IMR-90 (cell line): Measurements from ENCODE around the gene ARHGAP32. TPM values are rescaled to one million over a fixed set of nuclear protein-coding genes. Genes with fewer than 3 reads are reported as not detected.

Experiments used
- ATAC-seq: fragments of 200-7000 bp; cut with Tn5 transposase; 2 replicates; pipeline ENCODE4 v1.9.1; 2020; ENCODE audit warnings: low read depth, mild to moderate bottlenecking, moderate library complexity
- BruUV-seq: library from RNA; stranded (reverse); fragments of 400-500 nt; replicated peaks from 2 replicates; lab custom pipeline; 2021; lab: Mats Ljungman, UMichigan
- CTCF ChIA-PET: fragments of 300-600 bp; formaldehyde crosslinking; extraction: SDS; loops from one replicate; lab custom pipeline; 2021; ENCODE audit warnings: antibody characterized with exemption; lab: Yijun Ruan, JAX
- POLR2A ChIA-PET: fragments of 300-600 bp; sonication (Branson Sonifier 250); formaldehyde crosslinking; loops from one replicate; lab custom pipeline; 2022; ENCODE audit warnings: antibody characterized with exemption; ENCODE audit not compliant: unreplicated experiment; lab: Charles Lee
- DNase-seq: peaks from one replicate; pipeline ENCODE4 v3.0.0; 2013
- H2AFZ ChIP-seq: replicated peaks from 2 replicates; pipeline ENCODE3; 2013; ENCODE audit warnings: low read length, mild to moderate bottlenecking; ENCODE audit not compliant: poor library complexity
- H2AK5ac ChIP-seq: 2 replicates; pipeline ENCODE4 v1.6.1; 2013; ENCODE audit warnings: low read depth, low read length, inconsistent platforms
- H2AK9ac ChIP-seq: replicated peaks from 2 replicates; pipeline ENCODE3; 2013; ENCODE audit warnings: mild to moderate bottlenecking, low read depth, low read length, moderate library complexity; ENCODE audit not compliant: poor library complexity
- H2BK120ac ChIP-seq: 2 replicates; pipeline ENCODE4 v1.6.1; 2013; ENCODE audit warnings: low read depth, low read length, inconsistent platforms
- H2BK15ac ChIP-seq: 3 replicates; pipeline ENCODE4 v1.6.1; 2013; ENCODE audit warnings: low read depth, low read length, inconsistent platforms
- H2BK20ac ChIP-seq: 2 replicates; pipeline ENCODE4 v1.6.1; 2013; ENCODE audit warnings: low read depth, mild to moderate bottlenecking, inconsistent platforms, low read length, moderate library complexity
- H2BK5ac ChIP-seq: 2 replicates; pipeline ENCODE4 v1.6.1; 2013; ENCODE audit warnings: mild to moderate bottlenecking, low read depth, low read length, inconsistent platforms; ENCODE audit not compliant: poor library complexity, severe bottlenecking
- H3K14ac ChIP-seq: replicated peaks from 2 replicates; pipeline ENCODE4 v1.6.1; 2013; ENCODE audit warnings: low read depth, low read length, inconsistent platforms
- H3K18ac ChIP-seq: 2 replicates; pipeline ENCODE4 v1.6.1; 2013; ENCODE audit warnings: low read depth, low read length, control low read depth
- H3K23ac ChIP-seq: 2 replicates; pipeline ENCODE4 v1.6.1; 2013; ENCODE audit warnings: low read depth, low read length, inconsistent platforms
- H3K27ac ChIP-seq: 2 replicates; pipeline ENCODE4 v1.5.1; 2013; ENCODE audit warnings: mild to moderate bottlenecking, control low read depth, low read length; ENCODE audit not compliant: insufficient read depth
- H3K27me3 ChIP-seq: 2 replicates; pipeline ENCODE4 v1.6.1; 2013; ENCODE audit warnings: low read length; ENCODE audit not compliant: control insufficient read depth, insufficient read depth
- H3K36me3 ChIP-seq: 2 replicates; pipeline ENCODE4 v1.6.1; 2013; ENCODE audit warnings: low read length, mixed read lengths; ENCODE audit not compliant: control insufficient read depth, insufficient read depth
- H3K4ac ChIP-seq: 2 replicates; pipeline ENCODE4 v1.6.1; 2013; ENCODE audit warnings: low read depth, low read length, inconsistent platforms
- H3K4me1 ChIP-seq: 2 replicates; pipeline ENCODE4 v1.6.1; 2013; ENCODE audit warnings: low read length, mixed read lengths; ENCODE audit not compliant: control insufficient read depth, insufficient read depth
- H3K4me2 ChIP-seq: 2 replicates; pipeline ENCODE4 v1.6.1; 2013; ENCODE audit warnings: low read depth, mild to moderate bottlenecking, control low read depth, low read length, moderate library complexity
- H3K4me3 ChIP-seq: 2 replicates; pipeline ENCODE4 v1.5.1; 2013; ENCODE audit warnings: low read depth, mild to moderate bottlenecking, control low read depth, low read length, moderate library complexity; ENCODE audit not compliant: insufficient read depth
- H3K56ac ChIP-seq: 2 replicates; pipeline ENCODE4 v1.6.1; 2013; ENCODE audit warnings: low read length, inconsistent platforms; ENCODE audit not compliant: insufficient read depth; ENCODE audit errors: extremely low read depth
- H3K79me1 ChIP-seq, 2 experiments: 2 replicates each; pipeline ENCODE4 v1.6.1; 2013; ENCODE audit warnings: low read length in 2 of 2, inconsistent platforms in 1 of 2, low read depth in 1 of 2
- H3K9ac ChIP-seq: 2 replicates; pipeline ENCODE4 v1.6.1; 2013; ENCODE audit warnings: low read depth, low read length, control low read depth
- H3K9me1 ChIP-seq: 2 replicates; pipeline ENCODE4 v1.6.1; 2013; ENCODE audit warnings: low read length, inconsistent platforms; ENCODE audit not compliant: insufficient read depth
- H3K9me3 ChIP-seq: 2 replicates; pipeline ENCODE4 v1.6.1; 2013; ENCODE audit warnings: low read length; ENCODE audit not compliant: control insufficient read depth, insufficient read depth
- H4K20me1 ChIP-seq: 2 replicates; pipeline ENCODE4 v1.6.1; 2013; ENCODE audit warnings: low read length, inconsistent platforms; ENCODE audit not compliant: insufficient read depth
- H4K5ac ChIP-seq: 2 replicates; pipeline ENCODE4 v1.6.1; 2013; ENCODE audit warnings: mild to moderate bottlenecking, low read depth, low read length, control low read depth
- H4K8ac ChIP-seq, 2 experiments: 2 replicates each; pipeline ENCODE4 v1.6.1; 2013; ENCODE audit warnings: low read depth in 2 of 2, low read length in 2 of 2, control low read depth in 1 of 2, inconsistent platforms in 1 of 2
- H4K91ac ChIP-seq: 2 replicates; pipeline ENCODE4 v1.6.1; 2013; ENCODE audit warnings: low read depth, low read length, inconsistent platforms; ENCODE audit not compliant: insufficient read depth
- MAZ ChIP-seq: IDR thresholded peaks from 2 replicates; pipeline ENCODE4 v1.6.1; 2012; ENCODE audit warnings: low read depth, mild to moderate bottlenecking, low read length, improper control_type of control experiment, moderate library complexity, borderline replicate concordance
- NFE2L2 ChIP-seq: fragments of 150-350 bp; IDR thresholded peaks from 2 replicates; pipeline ENCODE4 v1.6.1; 2016; ENCODE audit warnings: low read depth, mild to moderate bottlenecking, low read length
- SMC3 ChIP-seq: fragments of 150-350 bp; IDR thresholded peaks from 2 replicates; pipeline ENCODE4 v1.6.1; 2016; ENCODE audit warnings: low read depth, mild to moderate bottlenecking, antibody characterized with exemption, low read length, moderate library complexity
- WGBS, 2 experiments: methylation state at CpG; one replicate each; pipeline versions ENCODE4 v1.1.5 to v1.1.7; 2013; ENCODE audit warnings: missing lambda C conversion rate in 2 of 2; ENCODE audit not compliant: insufficient read length in 1 of 2; ENCODE audit errors: extremely low coverage in 2 of 2; 5-methylcytosine and 5-hydroxymethylcytosine counted together
- dilution Hi-C: fragments of 300-500 bp; cut with HindIII; formaldehyde crosslinking; loops from one replicate; pipeline ENCODE4 v1.14.3; 2018; ENCODE audit warnings: low sequenced_read_pairs; ENCODE audit not compliant: unreplicated experiment
- in situ Hi-C: fragments of 300-500 bp; cut with MboI; formaldehyde crosslinking; loops from 3 replicates; pipeline ENCODE4 v1.14.3; 2019; ENCODE audit warnings: low sequenced_read_pairs, inconsistent platforms, mixed read lengths
- intact Hi-C: fragments of 100-400 bp; cut with micrococcal nuclease; formaldehyde crosslinking; loops from 2 replicates; pipeline ENCODE4 v1.10.0; 2022
- polyA plus RNA-seq, 3 experiments: library from polyadenylated mRNA; depleted of rRNA; stranded (reverse); fragments of >200 nt; gene quantifications; 2 replicates each; pipeline ENCODE4 v1.2.3, GENCODE V29; 2012; ENCODE audit warnings: low replicate concordance in 1 of 3
- total RNA-seq: library from RNA; depleted of rRNA; stranded (reverse); fragments of >200 nt; gene quantifications from 2 replicates; pipeline ENCODE4 v1.2.3, GENCODE V29; 2012

The ARHGAP32 gene
- total and polyA plus RNA-seq, 2 of the 4 experiments (the other 2 are of a cell fraction): 4.1 to 8.4 TPM

GRCh38 chr11:129234978-129235377 is 42.9 kb upstream of the ARHGAP32 start:
- Histone ChIP-seq H2BK5ac (no peak overlapping the region), H2AK9ac (no peak overlapping the region), H4K91ac (no peak overlapping the region), H3K9me3 (no peaks in the 10 kb centered on the region), H3K4ac (no peak overlapping the region), H4K20me1 (no peaks in the 10 kb centered on the region), H4K8ac (no peak overlapping the region), H3K23ac (no peak overlapping the region), H3K4me2 (no peak overlapping the region), H3K79me1 (peaks cover 2 to 6% of the 10 kb centered on the region in 2 experiments; a peak in 3 of 4 replicates), H2AK5ac (no peak overlapping the region), H3K27ac (no peak overlapping the region), H3K9me1 (0 out of 2 replicates have a peak, but pooled peaks cover 2% of the 10 kb centered on the region), H3K4me3 (no peak overlapping the region), H4K5ac (no peak overlapping the region), H3K9ac (no peak overlapping the region), H3K56ac (no peak overlapping the region), H3K4me1 (no peaks in the 10 kb centered on the region), H3K27me3 (no peaks in the 10 kb centered on the region), H3K36me3 (no peaks in the 10 kb centered on the region; the same call in 1 of the 2 replicates), H2BK120ac (no peak overlapping the region), H3K14ac (no peak overlapping the region), H2AFZ (no peak overlapping the region), H2BK15ac (no peak overlapping the region), H2BK20ac (no peak overlapping the region), H3K18ac (no peak overlapping the region)
- BruUV-seq: no TSS peak
- WGBS, 2 experiments: no CpG with 5 or more reads among the region's 5 CpGs
- dilution Hi-C loops: no loop called here
- CTCF ChIA-PET: no interaction called here
- in situ Hi-C loops: no loop called here
- POLR2A ChIA-PET: no interaction called here
- DNase-seq: no peak
- ATAC-seq: no peak
- intact Hi-C loops: no loop called here
- TF ChIP-seq MAZ (no peak), SMC3 (no peak), NFE2L2 (no peak)
